Endodermal cell (in vitro differentiated cells): Measurements from ENCODE around the gene ZBTB45. TPM values are rescaled to one million over a fixed set of nuclear protein-coding genes. Genes with fewer than 3 reads are reported as not detected.
"Not testable (repeated sequence)": the region's sequence is repeated elsewhere in the genome, so short reads cannot be mapped to it uniquely, and the experiment has no call there.

ENCODE experiments used
- DNase-seq: peaks from one replicate; pipeline ENCODE4 v3.0.0-alpha.2; 2017
- H3K27ac ChIP-seq: 2 replicates; pipeline ENCODE4 v1.5.1; 2013; ENCODE audit warnings: mild to moderate bottlenecking, low read depth, low read length, moderate library complexity
- H3K27me3 ChIP-seq: 2 replicates; pipeline ENCODE4 v1.6.1; 2013; ENCODE audit warnings: mild to moderate bottlenecking, low read length, moderate library complexity; ENCODE audit not compliant: insufficient read depth, control insufficient read depth, poor library complexity, severe bottlenecking
- H3K36me3 ChIP-seq: 2 replicates; pipeline ENCODE4 v1.7.0; 2013; ENCODE audit warnings: mild to moderate bottlenecking, low read length, moderate library complexity; ENCODE audit not compliant: control insufficient read depth, insufficient read depth
- H3K4me1 ChIP-seq: one replicate; pipeline ENCODE4 v1.7.0; 2013; ENCODE audit warnings: low read length; ENCODE audit not compliant: control insufficient read depth, insufficient read depth
- H3K4me3 ChIP-seq: 2 replicates; pipeline ENCODE4 v1.5.1; 2013; ENCODE audit warnings: mild to moderate bottlenecking, low read length, moderate library complexity
- H3K9ac ChIP-seq: 2 replicates; pipeline ENCODE4 v1.6.1; 2013; ENCODE audit warnings: mild to moderate bottlenecking, low read length, moderate library complexity; ENCODE audit not compliant: poor library complexity, severe bottlenecking; ENCODE audit errors: extremely low read depth
- H3K9me3 ChIP-seq: 2 replicates; pipeline ENCODE4 v1.6.1; 2013; ENCODE audit warnings: mild to moderate bottlenecking, low read length, moderate library complexity; ENCODE audit not compliant: control insufficient read depth
- H3K27ac Mint-ChIP-seq: 2 replicates; pipeline ENCODE4 v1.8.0; 2020; ENCODE audit warnings: mixed read lengths
- H3K27me3 Mint-ChIP-seq: 2 replicates; pipeline ENCODE4 v1.8.0; 2021; ENCODE audit warnings: mild to moderate bottlenecking, mixed read lengths; ENCODE audit not compliant: insufficient read depth
- H3K36me3 Mint-ChIP-seq: 2 replicates; pipeline ENCODE4 v1.8.0; 2020; ENCODE audit warnings: low read depth, mixed read lengths
- H3K4me1 Mint-ChIP-seq: 2 replicates; pipeline ENCODE4 v1.8.0; 2020; ENCODE audit warnings: mixed read lengths
- H3K4me3 Mint-ChIP-seq: 2 replicates; pipeline ENCODE4 v1.8.0; 2020; ENCODE audit warnings: mild to moderate bottlenecking, moderate library complexity, mixed read lengths
- H3K9me3 Mint-ChIP-seq: 2 replicates; pipeline ENCODE4 v1.8.0; 2020; ENCODE audit warnings: mild to moderate bottlenecking, mixed read lengths
- whole genome bisulfite sequencing, 2 experiments: methylation state at CpG; one replicate each; pipeline versions ENCODE4 v1.1.5 to v1.1.7; 2013; ENCODE audit warnings: missing lambda C conversion rate in 2 of 2, mixed read lengths in 1 of 2; ENCODE audit not compliant: insufficient coverage in 1 of 2, insufficient read length in 1 of 2; 5-methylcytosine and 5-hydroxymethylcytosine counted together
- total RNA-seq, 2 donors: library from RNA; stranded (reverse); fragmentation: NEBNext Ultra II Directional in 1 of 2; extraction: Animal tissue kit (Norgen Biotek cat#: 25700) in 1 of 2; gene quantifications; 2 replicates in 1 of 2; 3 replicates in 1 of 2; pipeline ENCODE4 v1.2.1, GENCODE V29; 2021
- TF ChIP-seq, protein P1 (sequence below): fragments of 200-600 bp; sonication (generic); conservative IDR thresholded peaks from 2 replicates; pipeline ENCODE4 v1.5.0; 2021; ENCODE audit warnings: antibody characterized with exemption, mild to moderate bottlenecking

The ZBTB45 gene
- total RNA-seq, 2 donors from 2014 or later = 19.0 to 19.4 TPM

GRCh38 chr19:58492265-58492664 is 27.3 kb downstream of the ZBTB45 start:
- Histone ChIP-seq H3K36me3 (no peaks in the 10 kb centered on the region), H3K9me3 (no peaks in the 10 kb centered on the region), H3K27me3 (no peaks in the 10 kb centered on the region), H3K4me3 (no peak overlapping the region), H3K4me1 (no peaks in the 10 kb centered on the region), H3K9ac (no peak overlapping the region), H3K27ac (no peak overlapping the region)
- Mint-ChIP-seq H3K9me3 (no peaks in the 10 kb centered on the region), H3K27me3 (peaks cover 5% of the 10 kb centered on the region), H3K36me3 (no peaks in the 10 kb centered on the region), H3K27ac (no peak overlapping the region), H3K4me1 (no peaks in the 10 kb centered on the region), H3K4me3 (no peak overlapping the region)
- 89 to 91% methylated on average over 10 to 11 of the region's 14 CpGs for WGBS, 2 experiments
- TF ChIP-seq, protein P1, sequence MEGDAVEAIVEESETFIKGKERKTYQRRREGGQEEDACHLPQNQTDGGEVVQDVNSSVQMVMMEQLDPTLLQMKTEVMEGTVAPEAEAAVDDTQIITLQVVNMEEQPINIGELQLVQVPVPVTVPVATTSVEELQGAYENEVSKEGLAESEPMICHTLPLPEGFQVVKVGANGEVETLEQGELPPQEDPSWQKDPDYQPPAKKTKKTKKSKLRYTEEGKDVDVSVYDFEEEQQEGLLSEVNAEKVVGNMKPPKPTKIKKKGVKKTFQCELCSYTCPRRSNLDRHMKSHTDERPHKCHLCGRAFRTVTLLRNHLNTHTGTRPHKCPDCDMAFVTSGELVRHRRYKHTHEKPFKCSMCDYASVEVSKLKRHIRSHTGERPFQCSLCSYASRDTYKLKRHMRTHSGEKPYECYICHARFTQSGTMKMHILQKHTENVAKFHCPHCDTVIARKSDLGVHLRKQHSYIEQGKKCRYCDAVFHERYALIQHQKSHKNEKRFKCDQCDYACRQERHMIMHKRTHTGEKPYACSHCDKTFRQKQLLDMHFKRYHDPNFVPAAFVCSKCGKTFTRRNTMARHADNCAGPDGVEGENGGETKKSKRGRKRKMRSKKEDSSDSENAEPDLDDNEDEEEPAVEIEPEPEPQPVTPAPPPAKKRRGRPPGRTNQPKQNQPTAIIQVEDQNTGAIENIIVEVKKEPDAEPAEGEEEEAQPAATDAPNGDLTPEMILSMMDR = no peak
- DNase-seq = no peak

- Histone ChIP-seq H3K36me3 (no peaks in the 10 kb centered on the region), H3K9ac (no peak overlapping the region), H3K4me1 (no peaks in the 10 kb centered on the region), H3K27me3 (no peaks in the 10 kb centered on the region), H3K9me3 (no peaks in the 10 kb centered on the region), H3K27ac (no peak overlapping the region), H3K4me3 (no peak overlapping the region)
- Mint-ChIP-seq H3K4me3 (no peak overlapping the region), H3K9me3 (no peaks in the 10 kb centered on the region), H3K36me3 (no peaks in the 10 kb centered on the region), H3K4me1 (no peaks in the 10 kb centered on the region), H3K27ac (no peak overlapping the region), H3K27me3 (peaks cover 5% of the 10 kb centered on the region)
- DNase-seq = no peak
- 90 to 100% methylated on average over 4 to 5 of the region's 5 CpGs for WGBS, 2 experiments
- TF ChIP-seq, protein P1 = no peak
Measured at GRCh38 chr19:58491393-58491792, 28.2 kb downstream of the ZBTB45 start.

GRCh38 chr19:58484349-58484748 is 35.3 kb downstream of the ZBTB45 start:
- WGBS, 2 experiments = 96% methylated on average over 5 of the region's 5 CpGs; no CpG with 5 or more reads in 1 of the 2 experiments
- H3K27me3 Mint-ChIP-seq, H3K4me3 Mint-ChIP-seq, H3K4me1 Mint-ChIP-seq, H3K27me3 ChIP-seq, H3K4me3 ChIP-seq, H3K36me3 ChIP-seq, H3K36me3 Mint-ChIP-seq, H3K4me1 ChIP-seq, H3K27ac Mint-ChIP-seq, H3K9ac ChIP-seq, H3K27ac ChIP-seq, DNase-seq, H3K9me3 ChIP-seq, H3K9me3 Mint-ChIP-seq: not testable (repeated sequence)
- TF ChIP-seq, protein P1 = peak; percentile 50
